ENCODE results near the gene PLAC1.

The PLAC1 gene

GRCh38 chrX:134608153-134608552, 50.1 kb downstream of the PLAC1 start:
- Histone ChIP-seq H3K27ac (no peak overlapping the region), H3K4me1 (peaks cover 0 to 10% (median 0%) of the 10 kb centered on the region in 4 donors), H3K36me3 (no peaks in the 10 kb centered on the region), H3K9me3 (no peaks in the 10 kb centered on the region), H3K4me3 (no peak overlapping the region), H3K27me3 (no peaks in the 10 kb centered on the region)
- intact Hi-C loops (cut with DNase I; ENCODE audit: low total_unique reads) = no loop called here
- no peak for TF ChIP-seq CTCF (IDR thresholded peaks at IDR 0.05)
- no peak for DNase-seq

GRCh38 chrX:134607523-134607922, 50.7 kb downstream of the PLAC1 start:
- H3K4me1 ChIP-seq = peaks cover 0 to 10% (median 0%) of the 10 kb centered on the region in 4 donors
- TF ChIP-seq CTCF (IDR thresholded peaks at IDR 0.05) = no peak
- H3K9me3 ChIP-seq = no peaks in the 10 kb centered on the region
- intact Hi-C loops (cut with DNase I; ENCODE audit: low total_unique reads) = no loop called here
- no peaks in the 10 kb centered on the region for H3K27me3 ChIP-seq
- H3K4me3 ChIP-seq = no peak overlapping the region
- DNase-seq = no peak
- H3K36me3 ChIP-seq = no peaks in the 10 kb centered on the region
- no peak overlapping the region for H3K27ac ChIP-seq

- H3K4me3 ChIP-seq = no peak overlapping the region
- H3K4me1 ChIP-seq = peaks cover 0 to 10% (median 0%) of the 10 kb centered on the region in 4 donors
- no peaks in the 10 kb centered on the region for H3K36me3 ChIP-seq
- intact Hi-C loops (cut with DNase I; ENCODE audit: low total_unique reads) = no loop called here
- H3K27me3 ChIP-seq = no peaks in the 10 kb centered on the region
- no peak for TF ChIP-seq CTCF (IDR thresholded peaks at IDR 0.05)
- no peak for DNase-seq
- H3K9me3 ChIP-seq = no peaks in the 10 kb centered on the region
- H3K27ac ChIP-seq = no peak overlapping the region
These were observed 53.5 kb downstream of the PLAC1 start for GRCh38 chrX:134604701-134605311.

- H3K4me3 ChIP-seq = no peak overlapping the region
- no peaks in the 10 kb centered on the region for H3K9me3 ChIP-seq
- peak in 1 of 2 donors; percentile 27 for DNase-seq
- no peaks in the 10 kb centered on the region for H3K27me3 ChIP-seq
- intact Hi-C loops (cut with DNase I; ENCODE audit: low total_unique reads) = no loop called here
- no peaks in the 10 kb centered on the region for H3K36me3 ChIP-seq
- peaks cover 0 to 10% (median 0%) of the 10 kb centered on the region in 4 donors for H3K4me1 ChIP-seq
- no peak overlapping the region for H3K27ac ChIP-seq
- TF ChIP-seq CTCF (IDR thresholded peaks at IDR 0.05) = no peak
These were observed 54.2 kb downstream of the PLAC1 start for GRCh38 chrX:134603806-134604700.

GRCh38 chrX:134602410-134602809, 55.9 kb downstream of the PLAC1 start:
- no peak overlapping the region for H3K27ac ChIP-seq
- DNase-seq = no peak

More at GRCh38 chrX:134602410-134602809, 55.9 kb downstream of the PLAC1 start:
- TF ChIP-seq CTCF (IDR thresholded peaks at IDR 0.05) = no peak
- Histone ChIP-seq H3K9me3 (no peaks in the 10 kb centered on the region), H3K4me3 (no peak overlapping the region), H3K36me3 (no peaks in the 10 kb centered on the region), H3K27me3 (no peaks in the 10 kb centered on the region), H3K4me1 (peaks cover 0 to 10% (median 0%) of the 10 kb centered on the region in 4 donors)
- intact Hi-C loops (cut with DNase I; ENCODE audit: low total_unique reads) = no loop called here

Measured in tibial artery (tissue), 4 donors.